HepG2 (cell line): Measurements from ENCODE around the gene CDR2L. TPM values are rescaled to one million over a fixed set of nuclear protein-coding genes. Genes with fewer than 3 reads are reported as not detected.
A peak's percentile ranks its signal among the peaks of the same experiment; 100 is the strongest.

ENCODE experiments used
- ATAC-seq: fragments of 200-7000 bp; cut with Tn5 transposase; 3 replicates; pipeline ENCODE4 v1.9.1; 2020; ENCODE audit warnings: mild to moderate bottlenecking, moderate library complexity
- BruUV-seq: library from RNA; stranded (reverse); fragments of 400-500 nt; replicated peaks from 2 replicates; lab custom pipeline; 2021; lab: Mats Ljungman, UMichigan
- CTCF ChIA-PET: fragments of 300-600 bp; formaldehyde crosslinking; extraction: SDS; loops from one replicate; lab custom pipeline; 2021; ENCODE audit warnings: low total read pairs, inconsistent platforms, low intra/inter-chr PET ratio; lab: Yijun Ruan, JAX
- POLR2A ChIA-PET: fragments of 350-600 bp; sonication (Branson Sonifier 250); formaldehyde crosslinking; loops from one replicate; lab custom pipeline; 2020; ENCODE audit warnings: antibody characterized with exemption, inconsistent platforms; lab: Yijun Ruan, JAX
- DNase-seq: peaks from one replicate; pipeline ENCODE4 v3.0.0-alpha.2; 2015; ENCODE audit warnings: low spot score
- FAIRE-seq: peaks from 3 replicates; lab custom pipeline; 2011; peaks lifted over from hg19 to GRCh38; lab: Jason Lieb, UNC
- H2AFZ ChIP-seq: one replicate; pipeline ENCODE4 v1.6.1; 2011; ENCODE audit warnings: low read length, inconsistent platforms
- H3K27ac ChIP-seq: fragments of 300-600 bp; 3 replicates; pipeline ENCODE4 v1.8.0; 2011; ENCODE audit warnings: mixed run types, mild to moderate bottlenecking, mixed read lengths, low read length, inconsistent platforms; ENCODE audit not compliant: insufficient read depth; ENCODE audit errors: extremely low read length
- H3K27me3 ChIP-seq, 2 experiments: fragments of 200-600 bp in 1 of 2; 2 replicates in 1 of 2; 3 replicates in 1 of 2; pipeline versions ENCODE4 v1.6.0 to v1.8.0; 2011; ENCODE audit warnings: low read length in 2 of 2, mild to moderate bottlenecking in 2 of 2, moderate library complexity in 2 of 2, inconsistent platforms in 1 of 2; ENCODE audit not compliant: insufficient read depth in 2 of 2, control insufficient read depth in 1 of 2
- H3K36me3 ChIP-seq, 2 experiments: fragments of 200-600 bp in 1 of 2; replicated peaks in 1 of 2; 2 replicates in 1 of 2; 3 replicates in 1 of 2; pipeline versions ENCODE4 v1.5.1 to v1.8.0; 2011; ENCODE audit warnings: low read length in 2 of 2, inconsistent platforms in 1 of 2; ENCODE audit not compliant: insufficient read depth in 2 of 2, control insufficient read depth in 1 of 2
- H3K4me1 ChIP-seq: 2 replicates; pipeline ENCODE4 v1.5.1; 2012; ENCODE audit warnings: low read length, inconsistent platforms; ENCODE audit not compliant: insufficient read depth
- H3K4me2 ChIP-seq: 2 replicates; pipeline ENCODE4 v1.6.0; 2011; ENCODE audit warnings: low read depth, low read length, inconsistent platforms
- H3K4me3 ChIP-seq, 3 experiments: fragments of 200-600 bp in 1 of 3; sonication (generic), shearing (Covaris generic) in 1 of 3; replicated peaks in 1 of 3; 2 replicates each; pipeline ENCODE4 v1.5.1; 2011 to 2016; ENCODE audit warnings: low read length in 3 of 3, inconsistent platforms in 2 of 3, low read depth in 2 of 3, mild to moderate bottlenecking in 2 of 3, control low read depth in 1 of 3, mixed read lengths in 1 of 3; ENCODE audit not compliant: insufficient read depth in 1 of 3
- H3K79me2 ChIP-seq: one replicate; pipeline ENCODE4 v1.6.1; 2011; ENCODE audit warnings: low read length, inconsistent platforms; ENCODE audit not compliant: insufficient read depth
- H3K9ac ChIP-seq: 2 replicates; pipeline ENCODE4 v1.6.0; 2011; ENCODE audit warnings: mild to moderate bottlenecking, low read depth, low read length, inconsistent platforms; ENCODE audit not compliant: insufficient read depth
- H3K9me3 ChIP-seq: 2 replicates; pipeline ENCODE4 v1.5.1; 2012; ENCODE audit warnings: mild to moderate bottlenecking, low read length
- H4K20me1 ChIP-seq: 2 replicates; pipeline ENCODE4 v1.6.0; 2011; ENCODE audit warnings: inconsistent platforms, mild to moderate bottlenecking, low read length, moderate library complexity; ENCODE audit not compliant: insufficient read depth
- EED ChIP-seq: sonication (generic); formaldehyde crosslinking; IDR thresholded peaks from 2 replicates; pipeline ENCODE4 v1.5.0; 2020; ENCODE audit warnings: mild to moderate bottlenecking, missing genetic modification reagents
- HNRNPL ChIP-seq: fragments of 200-400 bp; formaldehyde crosslinking; IDR thresholded peaks from 2 replicates; pipeline ENCODE4 v1.6.1; 2017; ENCODE audit warnings: mild to moderate bottlenecking, low read depth, low read length
- NFYC ChIP-seq: IDR thresholded peaks from 2 replicates; pipeline ENCODE4 v1.6.1; 2016; ENCODE audit warnings: missing genetic modification reagents, missing compliant biosample characterization
- NONO ChIP-seq, 2 experiments: fragments of 450-650 bp in 1 of 2; sonication (generic) in 1 of 2; formaldehyde crosslinking in 1 of 2; IDR thresholded peaks in 1 of 2; conservative IDR thresholded peaks in 1 of 2; 2 replicates each; pipeline versions ENCODE4 v1.6.1 to v1.8.0; 2017 to 2022; ENCODE audit warnings: mild to moderate bottlenecking in 1 of 2, missing genetic modification reagents in 1 of 2, moderate library complexity in 1 of 2
- PHF8 ChIP-seq: sonication (generic); formaldehyde crosslinking; IDR thresholded peaks from 2 replicates; pipeline ENCODE4 v1.5.0; 2020; ENCODE audit warnings: missing genetic modification reagents
- SALL1 ChIP-seq: sonication (generic); formaldehyde crosslinking; IDR thresholded peaks from 2 replicates; pipeline ENCODE4 v1.8.0; 2022; ENCODE audit warnings: mild to moderate bottlenecking, missing genetic modification reagents
- U2AF1 ChIP-seq: fragments of 200-400 bp; formaldehyde crosslinking; optimal IDR thresholded peaks from 2 replicates; pipeline ENCODE3; 2017; ENCODE audit warnings: mild to moderate bottlenecking, low read depth, low read length
- ZBTB7B ChIP-seq: sonication (generic); formaldehyde crosslinking; IDR thresholded peaks from 2 replicates; pipeline ENCODE4 v1.4.0; 2020; ENCODE audit warnings: missing genetic modification reagents
- ZFP37 ChIP-seq: sonication (generic); formaldehyde crosslinking; IDR thresholded peaks from 2 replicates; pipeline ENCODE4 v1.4.0; 2020; ENCODE audit warnings: missing genetic modification reagents, borderline replicate concordance
- ZNF101 ChIP-seq: sonication (generic); formaldehyde crosslinking; IDR thresholded peaks from 2 replicates; pipeline ENCODE4 v1.4.0; 2020; ENCODE audit warnings: mild to moderate bottlenecking, low read depth, missing genetic modification reagents, borderline replicate concordance
- ZNF331 ChIP-seq: sonication (generic); formaldehyde crosslinking; IDR thresholded peaks from 2 replicates; pipeline ENCODE4 v1.4.0; 2020; ENCODE audit warnings: missing genetic modification reagents
- ZNF543 ChIP-seq: sonication (generic); formaldehyde crosslinking; IDR thresholded peaks from 2 replicates; pipeline ENCODE4 v1.4.0; 2020; ENCODE audit warnings: mild to moderate bottlenecking, missing genetic modification reagents
- ZSCAN29 ChIP-seq: sonication (generic); formaldehyde crosslinking; conservative IDR thresholded peaks from 2 replicates; pipeline ENCODE4 v1.4.0; 2020; ENCODE audit warnings: mild to moderate bottlenecking, missing genetic modification reagents
- ZSCAN30 ChIP-seq: sonication (generic); formaldehyde crosslinking; IDR thresholded peaks from 2 replicates; pipeline ENCODE4 v1.5.0; 2020; ENCODE audit warnings: mild to moderate bottlenecking, missing genetic modification reagents
- WGBS: methylation state at CpG from one replicate; pipeline ENCODE4 v1.1.6; 2017; ENCODE audit warnings: low lambda C conversion rate; 5-methylcytosine and 5-hydroxymethylcytosine counted together
- in situ Hi-C: cut with HindIII; loops from 2 replicates; pipeline ENCODE4 v1.10.0; 2017; ENCODE audit warnings: low pct_unique_long_range_greater_than_20kb; ENCODE audit not compliant: extremely low pct_ligation_motif_present
- intact Hi-C: fragments of 100-400 bp; cut with micrococcal nuclease; formaldehyde crosslinking; loops from one replicate; pipeline ENCODE4 v1.10.0; 2022; ENCODE audit not compliant: unreplicated experiment
- polyA plus RNA-seq, 8 experiments: library from polyadenylated mRNA; depleted of rRNA in 3 of 8; stranded (reverse) in 7 of 8; unstranded in 1 of 8; fragments of >200 nt; fragmentation: Illumina TruSeq in 4 of 8; extraction: Trizol in 4 of 8; gene quantifications; 2 replicates each; pipeline versions ENCODE4 v1.2.1 to v1.2.3, GENCODE V29; 2011 to 2016; ENCODE audit warnings: low read depth in 4 of 8, missing spikeins in 1 of 8, mixed read lengths in 1 of 8; ENCODE audit not compliant: insufficient read depth in 1 of 8
- total RNA-seq, 5 experiments: library from RNA; depleted of rRNA; stranded (reverse); fragments of >200 nt; fragmentation: Illumina TruSeq; extraction: Trizol; gene quantifications; 2 replicates each; pipeline ENCODE4 v1.2.3, GENCODE V29; 2016; ENCODE audit warnings: low read depth in 1 of 5
- TF ChIP-seq, protein P1 (sequence below): sonication (generic); formaldehyde crosslinking; IDR thresholded peaks from 2 replicates; pipeline ENCODE4 v1.5.0; 2020; ENCODE audit warnings: mild to moderate bottlenecking, missing genetic modification reagents, moderate library complexity
- TF ChIP-seq, protein P2 (sequence below): sonication (generic); formaldehyde crosslinking; IDR thresholded peaks from 2 replicates; pipeline ENCODE4 v1.9.0; 2022; ENCODE audit warnings: missing genetic modification reagents, mild to moderate bottlenecking, borderline replicate concordance

The CDR2L gene
- total and polyA plus RNA-seq, 2 of the 13 experiments (the other 11 are each of a cell fraction or from before 2014, with no cell fraction given): 1.9 to 2.1 TPM

DNA sequence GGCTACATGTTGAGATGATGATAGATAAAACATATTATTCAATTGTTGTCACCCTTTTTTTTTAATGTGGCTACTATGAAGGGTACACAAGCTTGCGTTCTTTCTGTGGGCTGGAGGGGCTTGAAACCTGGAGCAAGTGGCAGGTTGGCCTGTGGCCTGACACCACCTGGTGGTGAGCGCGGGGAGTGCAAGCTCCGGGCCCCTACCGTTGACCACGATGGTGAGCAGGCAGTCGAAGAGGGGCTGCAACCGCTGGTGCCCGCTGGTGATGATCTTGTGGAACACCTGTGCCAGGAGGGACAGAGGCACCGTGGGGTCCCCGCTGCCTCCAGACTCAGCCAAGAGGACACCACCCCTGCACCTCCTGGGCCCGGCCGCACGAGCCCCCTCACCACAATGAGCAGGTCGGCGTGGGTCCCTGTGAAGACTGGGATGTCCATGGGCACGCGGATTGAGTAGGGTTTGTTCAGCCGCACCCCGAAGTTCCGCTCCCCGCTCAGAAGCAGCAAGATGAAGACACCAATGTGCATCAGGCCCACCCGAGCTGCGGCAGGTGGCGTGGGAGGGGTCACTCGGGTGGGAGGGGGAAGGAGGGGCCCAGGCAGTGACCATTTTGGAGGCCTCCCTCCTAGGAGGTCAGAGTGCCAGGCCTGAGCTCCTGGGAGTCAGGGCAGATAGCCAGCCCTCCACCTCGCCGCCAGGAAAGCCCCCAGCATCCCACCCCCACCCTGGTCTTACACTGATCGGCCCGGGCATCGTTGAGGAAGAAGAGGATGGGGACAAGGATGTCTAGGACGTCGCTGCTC is 29.3 kb upstream of the CDR2L start (continued):
- peak; percentile 49; the same call in 1 of the 2 replicates for TF ChIP-seq SALL1 (CRISPR knock-in tag)
- TF ChIP-seq, protein P1, sequence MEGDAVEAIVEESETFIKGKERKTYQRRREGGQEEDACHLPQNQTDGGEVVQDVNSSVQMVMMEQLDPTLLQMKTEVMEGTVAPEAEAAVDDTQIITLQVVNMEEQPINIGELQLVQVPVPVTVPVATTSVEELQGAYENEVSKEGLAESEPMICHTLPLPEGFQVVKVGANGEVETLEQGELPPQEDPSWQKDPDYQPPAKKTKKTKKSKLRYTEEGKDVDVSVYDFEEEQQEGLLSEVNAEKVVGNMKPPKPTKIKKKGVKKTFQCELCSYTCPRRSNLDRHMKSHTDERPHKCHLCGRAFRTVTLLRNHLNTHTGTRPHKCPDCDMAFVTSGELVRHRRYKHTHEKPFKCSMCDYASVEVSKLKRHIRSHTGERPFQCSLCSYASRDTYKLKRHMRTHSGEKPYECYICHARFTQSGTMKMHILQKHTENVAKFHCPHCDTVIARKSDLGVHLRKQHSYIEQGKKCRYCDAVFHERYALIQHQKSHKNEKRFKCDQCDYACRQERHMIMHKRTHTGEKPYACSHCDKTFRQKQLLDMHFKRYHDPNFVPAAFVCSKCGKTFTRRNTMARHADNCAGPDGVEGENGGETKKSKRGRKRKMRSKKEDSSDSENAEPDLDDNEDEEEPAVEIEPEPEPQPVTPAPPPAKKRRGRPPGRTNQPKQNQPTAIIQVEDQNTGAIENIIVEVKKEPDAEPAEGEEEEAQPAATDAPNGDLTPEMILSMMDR: peak; percentile 96
- 0 out of 2 replicates have a peak, but pooled peaks have one; percentile 32 for TF ChIP-seq ZNF331 (CRISPR knock-in tag)
- peak; percentile 47; the same call in 1 of the 2 replicates for TF ChIP-seq ZBTB7B (CRISPR knock-in tag)
- no peak for TF ChIP-seq PHF8 (CRISPR knock-in tag)

DNA sequence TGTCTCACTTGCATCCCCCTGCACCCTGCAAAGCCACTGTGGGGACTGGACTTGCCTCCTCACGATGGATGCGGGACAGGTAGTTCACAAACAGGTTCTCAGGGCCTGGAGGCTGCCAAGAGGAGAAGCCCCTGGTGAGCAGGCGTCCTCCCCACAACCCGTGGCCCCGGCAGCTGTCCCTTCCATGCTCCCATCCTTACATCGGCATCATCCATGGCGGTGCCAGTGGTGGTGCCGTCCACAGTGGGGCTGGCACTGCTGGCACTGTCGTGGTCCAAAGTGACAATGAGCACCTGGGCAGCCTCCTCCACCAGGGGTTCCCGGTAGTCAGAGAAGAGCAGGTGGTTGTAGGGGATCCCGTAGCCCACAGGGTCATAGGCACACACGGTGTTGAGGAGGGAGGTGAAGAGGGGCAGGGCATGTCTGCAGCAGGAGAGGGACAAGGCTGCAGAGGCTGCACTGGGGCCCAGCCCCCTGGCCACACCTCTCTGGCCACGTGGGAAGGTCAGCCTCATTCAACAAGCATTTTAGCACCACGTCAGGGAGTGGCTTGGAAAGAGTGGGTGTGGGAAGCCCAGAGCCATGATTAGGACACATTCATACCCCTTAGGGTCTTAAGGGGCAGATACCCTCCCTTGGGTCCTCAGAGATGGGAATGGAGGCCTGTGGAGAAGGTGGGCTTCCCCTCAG is 27.5 kb upstream of the CDR2L start:
- no peak overlapping the region for H3K9ac ChIP-seq
- H3K79me2 ChIP-seq: no peaks in the 10 kb centered on the region
- BruUV-seq: no TSS peak
- no peak for FAIRE-seq
- TF ChIP-seq ZFP37 (CRISPR knock-in tag) (no peak), NONO (IDR thresholded peaks at IDR 0.05) (no peak), NONO (CRISPR knock-in tag; conservative IDR thresholded peaks at IDR 0.05) (no peak), ZNF543 (0 out of 2 replicates have a peak, but pooled peaks have one; percentile 43), ZNF101 (CRISPR knock-in tag) (0 out of 2 replicates have a peak, but pooled peaks have one; percentile 1), HNRNPL (0 out of 2 replicates have a peak, but pooled peaks have one; percentile 32), EED (CRISPR knock-in tag) (peak; percentile 33; the same call in 1 of the 2 replicates), ZSCAN29 (CRISPR knock-in tag) (0 out of 2 replicates have a peak, but pooled peaks have one; percentile 14), NFYC (no peak), ZSCAN30 (CRISPR knock-in tag) (no peak), U2AF1 (peak; percentile 8)
- TF ChIP-seq, protein P2, sequence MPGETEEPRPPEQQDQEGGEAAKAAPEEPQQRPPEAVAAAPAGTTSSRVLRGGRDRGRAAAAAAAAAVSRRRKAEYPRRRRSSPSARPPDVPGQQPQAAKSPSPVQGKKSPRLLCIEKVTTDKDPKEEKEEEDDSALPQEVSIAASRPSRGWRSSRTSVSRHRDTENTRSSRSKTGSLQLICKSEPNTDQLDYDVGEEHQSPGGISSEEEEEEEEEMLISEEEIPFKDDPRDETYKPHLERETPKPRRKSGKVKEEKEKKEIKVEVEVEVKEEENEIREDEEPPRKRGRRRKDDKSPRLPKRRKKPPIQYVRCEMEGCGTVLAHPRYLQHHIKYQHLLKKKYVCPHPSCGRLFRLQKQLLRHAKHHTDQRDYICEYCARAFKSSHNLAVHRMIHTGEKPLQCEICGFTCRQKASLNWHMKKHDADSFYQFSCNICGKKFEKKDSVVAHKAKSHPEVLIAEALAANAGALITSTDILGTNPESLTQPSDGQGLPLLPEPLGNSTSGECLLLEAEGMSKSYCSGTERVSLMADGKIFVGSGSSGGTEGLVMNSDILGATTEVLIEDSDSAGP (CRISPR knock-in tag): 0 out of 2 replicates have a peak, but pooled peaks have one; percentile 41
- H3K9me3 ChIP-seq: no peaks in the 10 kb centered on the region
- ChIA-PET CTCF (interaction anchor here (0.7 to 2.6 kb wide), 7 partner anchors 32 to 168 kb away, joined by 3 to 44 read pairs (median 3); partner anchors contain the start of genes OTOP2 and USH1G), POLR2A (interaction anchor here (0.9 to 5.2 kb wide), 9 partner anchors 11 to 87 kb away, joined by 3 to 94 read pairs (median 10); partner anchors contain the start of genes FDXR, HID1, MRPL58 and OTOP2)
- 30% methylated on average over 7 of the region's 14 CpGs for WGBS
- no peak overlapping the region for H3K27ac ChIP-seq
- no peaks in the 10 kb centered on the region; a peak in 2 of 5 replicates for H3K27me3 ChIP-seq
- peak; percentile 4; the same call in 2 of the 3 replicates for ATAC-seq
- no peaks in the 10 kb centered on the region for H4K20me1 ChIP-seq
- H3K4me1 ChIP-seq: peaks cover 6% of the 10 kb centered on the region; the same call in 1 of the 2 replicates
- H3K4me3 ChIP-seq: no peak overlapping the region
- intact Hi-C loops: loop anchor here (5.0 kb wide), 1 partner anchor 168 kb away; no protein-coding TSS in a partner anchor
- H3K36me3 ChIP-seq: no peaks in the 10 kb centered on the region
- DNase-seq: no peak
- H2AFZ ChIP-seq: no peak overlapping the region
- no peak overlapping the region for H3K4me2 ChIP-seq
- in situ Hi-C loops: loop anchor here (5.0 to 10.0 kb wide), 3 partner anchors 38 to 455 kb away; partner anchors contain the start of genes OTOP2 and USH1G
